Panc1 (cell line): ENCODE data around the gene FBXL15.

Experiments
- CTCF ChIP-seq: fragments of 450-650 bp; IDR thresholded peaks from 2 replicates; pipeline ENCODE4 v1.5.1; 2017; ENCODE audit warnings: mild to moderate bottlenecking
- POLR2AphosphoS5 ChIP-seq: IDR thresholded peaks from 2 replicates; pipeline ENCODE4 v1.6.1; 2012; ENCODE audit warnings: mild to moderate bottlenecking, low read depth, low read length, moderate library complexity
- SIN3A ChIP-seq: IDR thresholded peaks from 2 replicates; pipeline ENCODE4 v1.6.1; 2012; ENCODE audit warnings: low read depth, mild to moderate bottlenecking, low read length, moderate library complexity, borderline replicate concordance; ENCODE audit not compliant: insufficient read depth
- TCF7L2 ChIP-seq: IDR thresholded peaks from 2 replicates; pipeline ENCODE4 v1.6.1; 2011; ENCODE audit warnings: mild to moderate bottlenecking, low read depth, low read length, inconsistent platforms
- TF ChIP-seq, protein P1 (sequence below), 2 experiments: IDR thresholded peaks; 2 replicates each; pipeline ENCODE4 v1.6.1; 2011 to 2012; ENCODE audit warnings: low read depth in 2 of 2, control low read depth in 1 of 2, low read length in 1 of 2, mild to moderate bottlenecking in 1 of 2, moderate library complexity in 1 of 2; ENCODE audit not compliant: insufficient read depth in 1 of 2

- TF ChIP-seq CTCF (no peak), POLR2AphosphoS5 (no peak), SIN3A (no peak), TCF7L2 (no peak)
- TF ChIP-seq, protein P1, sequence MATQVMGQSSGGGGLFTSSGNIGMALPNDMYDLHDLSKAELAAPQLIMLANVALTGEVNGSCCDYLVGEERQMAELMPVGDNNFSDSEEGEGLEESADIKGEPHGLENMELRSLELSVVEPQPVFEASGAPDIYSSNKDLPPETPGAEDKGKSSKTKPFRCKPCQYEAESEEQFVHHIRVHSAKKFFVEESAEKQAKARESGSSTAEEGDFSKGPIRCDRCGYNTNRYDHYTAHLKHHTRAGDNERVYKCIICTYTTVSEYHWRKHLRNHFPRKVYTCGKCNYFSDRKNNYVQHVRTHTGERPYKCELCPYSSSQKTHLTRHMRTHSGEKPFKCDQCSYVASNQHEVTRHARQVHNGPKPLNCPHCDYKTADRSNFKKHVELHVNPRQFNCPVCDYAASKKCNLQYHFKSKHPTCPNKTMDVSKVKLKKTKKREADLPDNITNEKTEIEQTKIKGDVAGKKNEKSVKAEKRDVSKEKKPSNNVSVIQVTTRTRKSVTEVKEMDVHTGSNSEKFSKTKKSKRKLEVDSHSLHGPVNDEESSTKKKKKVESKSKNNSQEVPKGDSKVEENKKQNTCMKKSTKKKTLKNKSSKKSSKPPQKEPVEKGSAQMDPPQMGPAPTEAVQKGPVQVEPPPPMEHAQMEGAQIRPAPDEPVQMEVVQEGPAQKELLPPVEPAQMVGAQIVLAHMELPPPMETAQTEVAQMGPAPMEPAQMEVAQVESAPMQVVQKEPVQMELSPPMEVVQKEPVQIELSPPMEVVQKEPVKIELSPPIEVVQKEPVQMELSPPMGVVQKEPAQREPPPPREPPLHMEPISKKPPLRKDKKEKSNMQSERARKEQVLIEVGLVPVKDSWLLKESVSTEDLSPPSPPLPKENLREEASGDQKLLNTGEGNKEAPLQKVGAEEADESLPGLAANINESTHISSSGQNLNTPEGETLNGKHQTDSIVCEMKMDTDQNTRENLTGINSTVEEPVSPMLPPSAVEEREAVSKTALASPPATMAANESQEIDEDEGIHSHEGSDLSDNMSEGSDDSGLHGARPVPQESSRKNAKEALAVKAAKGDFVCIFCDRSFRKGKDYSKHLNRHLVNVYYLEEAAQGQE (IDR thresholded peaks at IDR 0.05; ENCODE audit: insufficient read depth in 1 of 2, low read depth in 2 of 2, low read length in 1 of 2), result no peak
Observed at GRCh38 chr10:102467971-102468438, 47.4 kb downstream of the FBXL15 start.
